Esophagus muscularis mucosa (tissue), 4 donors: ENCODE data around the gene GIPC3. TPM values are rescaled to one million over a fixed set of nuclear protein-coding genes. Genes with fewer than 3 reads are reported as not detected.

ENCODE experiments used
- DNase-seq: peaks from one replicate; pipeline ENCODE4 v3.0.0-alpha.2; 2017; ENCODE audit errors: extremely low spot score
- H3K27ac ChIP-seq, 4 donors: fragments of 200-600 bp; sonication (generic); replicated peaks in 1 of 4; 1 replicate in 3 of 4; 2 replicates in 1 of 4; pipeline ENCODE4 v1.5.1; 2016 to 2019; ENCODE audit warnings: mild to moderate bottlenecking in 1 of 4
- H3K27me3 ChIP-seq, 4 donors: fragments of 200-600 bp; sonication (generic); one replicate each; pipeline versions ENCODE4 v1.5.1 to v1.6.0; 2016 to 2019
- H3K36me3 ChIP-seq, 4 donors: fragments of 200-600 bp; sonication (generic); one replicate each; pipeline ENCODE4 v1.5.1; 2016 to 2019
- H3K4me1 ChIP-seq, 4 donors: fragments of 200-600 bp; sonication (generic); one replicate each; pipeline ENCODE4 v1.5.1; 2016 to 2019
- H3K4me3 ChIP-seq, 4 donors: fragments of 200-600 bp; sonication (generic); 1 replicate in 2 of 4; 2 replicates in 2 of 4; pipeline ENCODE4 v1.5.1; 2016 to 2019; ENCODE audit warnings: mild to moderate bottlenecking in 4 of 4, moderate library complexity in 1 of 4
- H3K9me3 ChIP-seq, 4 donors: fragments of 200-600 bp; sonication (generic); 1 replicate in 3 of 4; 2 replicates in 1 of 4; pipeline ENCODE4 v1.5.1; 2016 to 2019
- EP300 ChIP-seq: sonication (generic); formaldehyde crosslinking; IDR thresholded peaks from one replicate; pipeline ENCODE4 v1.6.1; 2017; ENCODE audit warnings: antibody characterized with exemption
- POLR2A ChIP-seq: fragments of 450-650 bp; IDR thresholded peaks from one replicate; pipeline ENCODE4 v1.6.1; 2017; ENCODE audit warnings: antibody characterized with exemption, moderate library complexity, mild to moderate bottlenecking, low read depth
- POLR2AphosphoS5 ChIP-seq, 2 donors: sonication (generic); formaldehyde crosslinking; IDR thresholded peaks; one replicate each; pipeline ENCODE4 v1.6.1; 2017; ENCODE audit warnings: antibody characterized with exemption in 2 of 2
- WGBS: methylation state at CpG from one replicate; pipeline ENCODE4 v1.1.5; 2018; 5-methylcytosine and 5-hydroxymethylcytosine counted together
- intact Hi-C: fragments of 100-400 bp; cut with DNase I; formaldehyde crosslinking; loops from one replicate; pipeline ENCODE4 v1.15.1; 2023
- total RNA-seq, 4 donors: library from RNA; depleted of rRNA; stranded (reverse); fragments of >200 nt; gene quantifications; one replicate each; pipeline versions ENCODE4 v1.1.0 to v1.2.1, GENCODE V29; 2016
- TF ChIP-seq, protein P1 (sequence below), 3 experiments: fragments of 200-600 bp in 2 of 3; fragments of 450-650 bp in 1 of 3; sonication (generic) in 2 of 3; IDR thresholded peaks; one replicate each; pipeline ENCODE4 v1.5.1; 2017 to 2019; ENCODE audit warnings: antibody characterized with exemption in 3 of 3, mild to moderate bottlenecking in 2 of 3, moderate library complexity in 1 of 3

Gene GIPC3
- total RNA-seq, 4 donors from 2014 or later: 4.1 to 17.5 (median 4.9) TPM

DNA sequence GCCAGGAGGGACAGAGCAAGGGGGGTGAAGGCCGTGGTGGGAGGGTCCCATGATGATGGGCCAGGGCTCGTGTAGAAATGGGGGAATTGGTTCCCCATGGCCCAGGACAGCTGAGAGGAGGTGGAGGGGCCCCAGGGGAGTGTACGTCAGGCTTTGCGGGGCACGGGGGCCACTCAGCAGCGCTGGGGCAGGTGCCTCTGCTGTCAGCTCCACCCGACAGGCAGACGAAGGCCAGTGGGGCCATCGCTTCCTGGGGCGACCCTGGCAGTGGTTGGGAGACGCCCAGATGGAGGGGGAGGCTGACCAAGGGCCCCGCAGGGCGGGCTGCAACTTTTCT, 48.2 kb upstream of the GIPC3 start:
- WGBS: 78% methylated on average over 4 of the region's 13 CpGs
- peak overlapping the region; percentile 42 to 61 (median 53) for H3K27ac ChIP-seq
- peak overlapping the region in 3 of 4 donors; percentile 2 to 18 (median 17) for H3K4me3 ChIP-seq
- H3K27me3 ChIP-seq: no peaks in the 10 kb centered on the region
- H3K4me1 ChIP-seq: peaks cover 0 to 29% (median 23%) of the 10 kb centered on the region in 4 donors
- intact Hi-C loops: no loop called here
- TF ChIP-seq POLR2AphosphoS5 (IDR thresholded peaks at IDR 0.05): no peak
- TF ChIP-seq EP300: no peak
- TF ChIP-seq, protein P1, sequence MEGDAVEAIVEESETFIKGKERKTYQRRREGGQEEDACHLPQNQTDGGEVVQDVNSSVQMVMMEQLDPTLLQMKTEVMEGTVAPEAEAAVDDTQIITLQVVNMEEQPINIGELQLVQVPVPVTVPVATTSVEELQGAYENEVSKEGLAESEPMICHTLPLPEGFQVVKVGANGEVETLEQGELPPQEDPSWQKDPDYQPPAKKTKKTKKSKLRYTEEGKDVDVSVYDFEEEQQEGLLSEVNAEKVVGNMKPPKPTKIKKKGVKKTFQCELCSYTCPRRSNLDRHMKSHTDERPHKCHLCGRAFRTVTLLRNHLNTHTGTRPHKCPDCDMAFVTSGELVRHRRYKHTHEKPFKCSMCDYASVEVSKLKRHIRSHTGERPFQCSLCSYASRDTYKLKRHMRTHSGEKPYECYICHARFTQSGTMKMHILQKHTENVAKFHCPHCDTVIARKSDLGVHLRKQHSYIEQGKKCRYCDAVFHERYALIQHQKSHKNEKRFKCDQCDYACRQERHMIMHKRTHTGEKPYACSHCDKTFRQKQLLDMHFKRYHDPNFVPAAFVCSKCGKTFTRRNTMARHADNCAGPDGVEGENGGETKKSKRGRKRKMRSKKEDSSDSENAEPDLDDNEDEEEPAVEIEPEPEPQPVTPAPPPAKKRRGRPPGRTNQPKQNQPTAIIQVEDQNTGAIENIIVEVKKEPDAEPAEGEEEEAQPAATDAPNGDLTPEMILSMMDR (IDR thresholded peaks at IDR 0.05): no peak
- TF ChIP-seq POLR2A: no peak
- DNase-seq: no peak
- peaks cover 31 to 62% (median 53%) of the 10 kb centered on the region in 4 donors for H3K36me3 ChIP-seq
- no peaks in the 10 kb centered on the region for H3K9me3 ChIP-seq

DNA sequence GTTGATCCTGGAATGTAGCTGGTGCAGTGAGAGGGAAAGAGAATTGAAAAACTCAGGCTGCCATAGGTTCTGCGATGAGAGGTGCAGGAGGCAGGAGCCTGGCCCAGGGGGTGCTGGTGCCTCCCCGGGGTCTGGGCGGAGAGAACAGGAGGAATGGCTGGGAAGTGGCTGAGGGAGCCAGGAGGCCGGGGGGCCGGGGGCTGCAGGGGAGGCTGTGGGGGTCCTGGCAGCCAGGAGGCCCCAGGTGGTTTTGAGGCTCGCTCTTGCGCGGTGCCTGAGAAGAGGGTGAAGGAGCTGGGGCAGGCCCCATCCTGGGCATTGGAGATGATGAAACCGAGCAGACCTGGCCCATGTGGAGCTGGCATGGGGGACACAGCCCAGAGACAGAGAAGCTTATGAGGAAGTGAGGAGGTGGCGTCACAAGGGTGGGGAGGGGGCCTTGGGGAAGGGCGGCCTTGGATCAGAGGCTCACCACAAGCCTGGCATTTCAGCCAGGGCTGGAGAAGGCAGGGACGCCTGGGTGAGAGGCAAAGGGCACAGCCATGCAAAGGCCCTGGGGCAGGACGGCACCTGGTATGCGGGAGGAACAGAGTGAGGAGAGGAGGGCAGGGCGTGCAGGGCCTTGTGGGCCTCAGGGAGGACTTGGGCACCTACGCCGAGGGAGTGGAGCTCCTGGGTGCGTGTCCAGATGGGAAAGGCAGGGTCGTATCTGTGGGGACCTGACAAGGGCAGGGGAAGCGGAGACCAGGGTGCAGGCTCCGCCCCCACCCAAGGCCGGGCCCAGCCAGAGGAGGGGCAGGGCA, 47.6 kb upstream of the GIPC3 start:
- peaks cover 25 to 57% (median 50%) of the 10 kb centered on the region in 4 donors for H3K36me3 ChIP-seq
- peak overlapping the region in 1 of 4 donors; percentile 2 for H3K4me3 ChIP-seq
- TF ChIP-seq, protein P1 (IDR thresholded peaks at IDR 0.05): no peak
- no peak for TF ChIP-seq EP300
- TF ChIP-seq POLR2A: no peak
- TF ChIP-seq POLR2AphosphoS5 (IDR thresholded peaks at IDR 0.05): peak in 1 of 2 donors; percentile 15
- H3K27me3 ChIP-seq: no peaks in the 10 kb centered on the region
- 88% methylated on average over 21 of the region's 22 CpGs for WGBS
- intact Hi-C loops: no loop called here
- H3K9me3 ChIP-seq: no peaks in the 10 kb centered on the region
- DNase-seq: no peak
- H3K27ac ChIP-seq: peak overlapping the region; percentile 42 to 61 (median 53)
- H3K4me1 ChIP-seq: peaks cover 0 to 29% (median 24%) of the 10 kb centered on the region in 4 donors

DNA sequence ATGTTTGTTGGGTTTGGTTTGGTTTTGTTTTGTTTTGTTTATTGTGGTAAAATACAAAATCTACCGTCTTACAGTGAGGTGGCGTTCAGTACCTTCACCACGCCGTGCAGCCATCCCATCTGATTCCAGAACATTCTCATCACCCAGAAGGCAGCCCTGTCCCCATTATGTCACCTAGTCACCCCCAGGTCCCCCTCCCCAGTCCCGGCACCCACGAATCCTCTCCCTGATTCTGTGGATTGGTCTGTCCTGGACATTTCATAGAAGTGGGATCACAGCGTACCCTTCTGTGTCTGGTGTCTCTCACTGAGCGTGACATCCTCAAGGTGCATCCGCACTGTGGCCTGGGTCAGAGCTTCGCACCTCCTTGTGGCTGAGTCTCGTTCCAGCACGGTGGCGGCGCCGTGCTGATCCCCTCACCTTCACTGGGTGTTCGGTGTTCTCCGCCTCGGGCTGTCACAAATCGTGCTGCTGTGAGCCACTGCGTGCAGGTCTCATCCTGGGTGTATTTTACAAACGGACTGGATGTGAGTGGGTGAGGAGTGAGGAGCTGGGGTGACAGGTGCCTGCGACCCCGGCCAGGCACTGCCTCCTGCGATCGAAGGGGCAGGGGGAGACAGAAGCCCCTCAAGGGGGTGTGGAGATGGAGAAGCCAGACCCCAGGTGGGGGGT, 46.9 kb upstream of the GIPC3 start:
- H3K27me3 ChIP-seq: no peaks in the 10 kb centered on the region
- intact Hi-C loops: no loop called here
- no peak overlapping the region for H3K4me3 ChIP-seq
- H3K9me3 ChIP-seq: no peaks in the 10 kb centered on the region
- 75% methylated on average over 11 of the region's 25 CpGs for WGBS
- peaks cover 18 to 54% (median 45%) of the 10 kb centered on the region in 4 donors for H3K36me3 ChIP-seq
- DNase-seq: no peak
- TF ChIP-seq, protein P1 (IDR thresholded peaks at IDR 0.05): no peak
- TF ChIP-seq EP300: no peak
- no peak for TF ChIP-seq POLR2AphosphoS5 (IDR thresholded peaks at IDR 0.05)
- TF ChIP-seq POLR2A: no peak
- H3K4me1 ChIP-seq: peaks cover 0 to 34% (median 30%) of the 10 kb centered on the region in 4 donors
- peak overlapping the region in 1 of 4 donors; percentile 33 for H3K27ac ChIP-seq

DNA sequence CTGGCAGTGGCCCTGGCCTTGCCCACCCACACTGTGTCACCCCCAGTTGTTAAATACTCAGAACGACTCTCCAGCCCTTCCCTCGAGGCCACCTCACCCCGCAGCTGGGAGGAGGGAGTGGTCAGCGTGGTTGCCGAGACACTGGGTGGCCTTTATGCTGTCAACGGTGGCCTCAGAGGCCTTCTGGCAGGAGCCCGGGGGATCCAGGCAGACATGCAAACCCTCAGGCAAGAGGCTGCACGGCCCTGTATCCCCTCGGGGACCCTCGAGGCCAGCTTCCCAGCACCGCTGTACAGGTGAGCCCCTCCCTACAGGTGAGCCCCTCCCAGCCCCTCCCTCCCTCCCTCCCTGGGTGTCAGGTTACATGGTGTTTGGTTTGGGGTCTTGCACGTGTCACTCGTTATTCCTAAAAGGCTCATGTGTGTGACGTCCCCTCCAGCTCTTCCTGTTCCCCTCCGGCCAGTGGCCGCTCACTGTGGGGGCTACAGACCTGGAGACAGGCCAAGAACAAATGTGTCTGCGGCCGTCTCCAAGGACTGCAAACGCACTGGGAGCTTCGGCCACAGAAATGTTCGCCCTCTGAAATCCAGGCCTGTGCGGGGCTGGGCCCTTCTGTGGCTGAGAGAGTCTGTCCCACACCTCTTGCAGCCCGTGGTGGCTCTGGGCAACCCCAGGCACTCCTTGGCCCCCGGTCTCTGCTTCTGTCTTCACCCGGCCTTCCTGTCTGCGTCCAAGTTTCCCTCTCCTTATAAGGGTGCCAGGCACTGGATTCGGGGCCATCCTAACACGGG, 46.1 kb upstream of the GIPC3 start, which contains the start of gene TEKTIP1:
TEKTIP1 (plus strand) TSS at position 210 of the 791 bp plus-strand sequence; CDS start at position 214, 4 bp downstream.
- Histone ChIP-seq H3K4me1 (peaks cover 0 to 35% (median 34%) of the 10 kb centered on the region in 4 donors), H3K27ac (peak within 1 kb of the TSS in 1 of 4 donors; percentile 33), H3K27me3 (no peaks in the 10 kb centered on the region), H3K9me3 (no peaks in the 10 kb centered on the region), H3K4me3 (no peak within 1 kb of the TSS), H3K36me3 (peaks cover 13 to 54% (median 43%) of the 10 kb centered on the region in 4 donors)
- TF ChIP-seq EP300 (no peak), POLR2A (no peak), POLR2AphosphoS5 (IDR thresholded peaks at IDR 0.05) (no peak)
- TF ChIP-seq, protein P1 (IDR thresholded peaks at IDR 0.05): no peak
- intact Hi-C loops: no loop called here
- DNase-seq: no peak
- 58% methylated on average over 24 of the region's 28 CpGs for WGBS
